GM19099 (cell line): Measurements from ENCODE around the gene ACIN1.

Experiments used
- POLR2A ChIP-seq: IDR thresholded peaks from 3 replicates; pipeline ENCODE4 v1.6.1; 2011; ENCODE audit warnings: low read depth; ENCODE audit not compliant: insufficient read length; ENCODE audit errors: extremely low read depth

The ACIN1 gene

DNA sequence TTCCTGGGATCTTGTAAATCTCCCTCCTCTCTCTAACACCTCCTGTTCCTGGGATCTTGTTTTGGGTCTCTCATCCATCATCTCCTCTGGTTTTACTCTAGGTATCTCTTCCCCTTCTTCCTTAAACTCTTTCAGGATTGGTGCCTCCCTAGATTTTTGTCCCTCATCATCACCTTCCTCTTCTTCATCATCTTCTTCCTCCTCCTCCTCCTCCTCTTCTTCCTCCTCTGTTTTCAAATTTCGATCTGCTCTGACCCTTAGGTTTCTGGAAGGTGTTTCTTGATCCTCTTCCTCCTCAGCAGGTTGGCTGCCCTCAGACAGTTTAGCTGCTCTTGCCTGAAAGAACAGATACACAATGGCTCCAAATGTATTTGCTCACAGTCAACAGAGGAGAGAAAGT, 14.5 kb downstream of the ACIN1 start:
- TF ChIP-seq POLR2A: no peak

- TF ChIP-seq POLR2A: no peak
Observed at GRCh38 chr14:23079716-23080115, 15.2 kb downstream of the ACIN1 start.

DNA sequence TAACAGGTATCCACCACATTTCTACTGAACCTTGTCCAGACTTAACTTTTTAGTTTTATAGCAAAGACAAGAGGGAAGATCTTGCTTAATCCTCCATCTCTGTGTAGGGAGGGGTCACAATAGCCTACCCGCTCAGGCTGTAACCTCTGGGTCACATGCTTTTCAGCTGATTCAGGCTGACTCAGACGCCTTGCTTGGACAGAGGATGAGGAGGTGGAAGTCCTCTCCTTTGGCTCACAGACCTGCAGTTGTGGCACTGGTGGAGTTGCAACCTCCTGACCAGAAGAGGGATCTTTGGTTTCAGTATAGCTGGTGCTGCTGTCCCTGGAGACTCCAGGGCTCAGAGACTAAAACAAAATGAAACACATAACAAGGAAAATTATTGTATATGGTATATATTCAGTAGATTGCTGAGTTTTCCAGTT, 16.2 kb downstream of the ACIN1 start:
- no peak for TF ChIP-seq POLR2A

- TF ChIP-seq POLR2A: no peak
Observed at GRCh38 chr14:23077962-23078361, 17.0 kb downstream of the ACIN1 start.

GRCh38 chr14:23076785-23077408, 18.0 kb downstream of the ACIN1 start:
- no peak for TF ChIP-seq POLR2A

DNA sequence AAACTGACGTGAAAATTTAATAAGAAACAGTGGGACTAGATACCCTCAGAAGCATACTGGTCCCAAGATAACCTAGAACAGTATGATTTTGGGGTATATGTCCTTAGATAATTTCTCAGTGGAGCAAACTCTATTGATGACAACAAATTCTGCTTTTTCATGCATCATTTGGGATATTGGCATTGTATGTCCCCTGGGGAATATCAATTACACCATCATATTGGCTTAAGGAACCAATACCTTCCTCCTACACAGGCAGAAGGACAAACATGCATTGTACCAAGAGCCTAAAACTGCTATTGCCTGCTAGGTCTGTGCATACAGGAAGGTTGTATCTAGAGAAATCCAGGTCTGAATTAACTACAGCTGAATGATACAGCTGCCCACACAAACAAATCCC, 20.0 kb downstream of the ACIN1 start:
- TF ChIP-seq POLR2A: no peak

- no peak for TF ChIP-seq POLR2A
Observed at GRCh38 chr14:23071921-23072539, 22.9 kb downstream of the ACIN1 start.

DNA sequence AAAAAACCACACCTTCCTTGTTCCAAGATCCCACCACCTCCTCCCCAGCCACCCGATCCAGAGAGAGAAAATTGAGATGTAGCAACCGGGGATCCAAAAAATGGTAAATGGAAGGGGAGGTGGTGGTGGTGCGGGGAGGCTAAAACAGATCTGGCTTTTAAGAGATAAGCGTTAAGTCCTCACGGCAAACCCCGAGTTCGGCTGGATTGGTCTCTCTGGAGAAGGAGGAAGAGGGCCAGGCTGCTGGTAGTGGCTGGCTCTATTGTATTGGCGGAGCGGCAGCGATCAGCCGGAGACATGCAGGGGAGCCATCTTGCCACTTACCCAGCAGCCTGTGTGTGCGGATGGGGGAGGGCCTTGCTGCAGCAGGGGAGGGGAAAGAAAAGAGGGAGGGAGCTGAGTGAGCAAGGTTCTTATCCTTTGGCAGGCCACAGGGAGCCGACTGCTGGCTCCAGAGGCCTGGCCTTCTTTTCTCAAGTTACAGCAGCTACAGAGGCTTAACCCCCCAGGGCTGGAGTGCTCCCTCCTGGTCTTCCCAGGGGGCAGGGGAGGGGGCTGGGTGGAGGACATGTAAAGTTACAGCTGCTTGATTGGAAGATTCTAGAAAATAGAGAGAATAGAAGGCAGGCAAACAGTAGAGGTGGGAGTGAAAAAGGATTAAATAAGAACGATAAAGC, 23.6 kb downstream of the ACIN1 start:
- peak; percentile 84 for TF ChIP-seq POLR2A

DNA sequence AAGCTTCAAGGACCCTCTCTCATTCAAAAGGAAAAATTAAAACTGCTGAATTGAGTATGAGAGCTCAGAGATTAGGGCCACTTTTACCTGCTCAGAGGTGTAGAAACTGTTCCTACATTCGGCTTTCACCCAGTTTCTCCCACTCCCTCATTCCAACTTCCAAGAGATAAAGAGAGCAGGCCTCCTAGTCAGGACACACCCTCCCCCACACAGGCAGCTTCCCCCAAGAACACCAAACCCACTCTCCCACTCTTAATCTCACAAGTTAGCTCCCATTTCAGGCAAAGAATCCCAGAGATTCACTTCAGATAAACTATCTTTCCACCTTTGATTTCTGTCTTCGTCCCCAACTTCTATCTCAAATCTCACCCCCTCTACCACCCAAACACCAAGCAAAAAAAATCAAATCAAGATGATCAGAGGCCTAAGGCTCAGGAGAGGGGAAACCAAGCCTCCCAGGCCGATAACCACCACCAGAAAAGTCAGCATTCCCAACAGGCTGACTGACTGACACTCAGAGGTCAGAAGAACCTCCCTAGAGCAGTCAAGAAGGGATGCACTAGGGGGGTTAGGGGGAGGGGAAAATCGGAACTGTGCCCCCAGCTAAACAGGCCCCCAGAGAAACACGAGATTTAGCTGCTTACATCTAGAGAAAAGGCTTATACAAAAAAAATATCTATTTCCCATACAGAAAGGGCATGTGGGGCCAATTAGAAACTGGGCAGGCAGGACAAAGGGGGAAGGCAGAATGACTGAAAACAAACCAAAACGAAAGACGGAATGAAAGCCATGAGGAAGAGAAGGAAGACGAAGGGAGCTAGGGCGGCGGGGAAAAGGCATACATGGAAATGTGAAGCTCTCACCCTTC, 24.4 kb downstream of the ACIN1 start:
- TF ChIP-seq POLR2A: no peak

DNA sequence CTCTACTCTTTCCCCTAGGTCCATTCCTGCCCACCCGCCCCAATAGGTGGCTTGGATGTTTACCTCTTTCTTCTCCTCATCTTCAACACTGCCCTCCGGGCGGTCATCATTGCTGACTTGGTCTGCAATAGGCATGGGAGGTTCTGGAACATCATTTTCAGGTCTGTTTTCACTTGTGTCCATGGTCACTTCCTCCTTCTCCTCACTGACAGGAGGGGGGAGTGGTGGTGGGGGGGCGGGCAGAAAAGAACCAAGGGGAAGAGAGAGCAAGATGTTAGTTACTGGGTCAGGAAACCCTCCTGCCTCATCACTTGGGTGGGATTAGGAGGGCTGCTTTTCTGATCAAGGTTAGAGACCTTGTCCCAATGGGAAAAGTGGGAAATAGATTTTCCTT, 25.5 kb downstream of the ACIN1 start:
- TF ChIP-seq POLR2A: no peak

DNA sequence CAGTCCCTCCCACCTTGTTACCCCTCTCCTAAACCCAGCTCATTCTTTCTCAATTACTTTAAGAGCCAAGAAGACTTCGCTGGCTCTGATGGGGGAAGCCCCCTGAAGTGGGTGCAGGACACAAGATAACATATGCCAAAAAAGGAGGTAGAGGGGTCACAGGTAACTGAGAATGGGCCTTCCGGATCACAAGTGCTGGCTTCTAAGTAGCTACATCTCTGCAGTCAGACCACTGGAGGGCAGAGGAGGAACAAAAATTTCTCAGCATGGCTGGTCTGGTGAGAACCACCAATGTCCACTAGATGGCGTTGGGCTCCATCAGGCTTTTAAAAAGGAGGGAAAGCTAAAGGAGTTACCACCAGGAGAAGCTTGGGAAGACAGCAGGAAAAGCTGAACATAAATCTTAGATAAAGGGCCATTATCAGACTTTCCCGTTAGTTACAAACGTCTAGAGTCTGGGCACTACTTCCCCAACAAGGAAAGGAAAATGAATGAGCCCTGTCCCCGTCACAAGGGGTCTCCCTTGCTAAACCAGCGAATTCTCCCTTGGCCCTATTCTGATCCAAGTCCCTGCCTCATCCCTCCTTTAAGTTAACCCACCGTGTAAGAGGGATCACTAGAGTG, 26.0 kb downstream of the ACIN1 start:
- TF ChIP-seq POLR2A: no peak

DNA sequence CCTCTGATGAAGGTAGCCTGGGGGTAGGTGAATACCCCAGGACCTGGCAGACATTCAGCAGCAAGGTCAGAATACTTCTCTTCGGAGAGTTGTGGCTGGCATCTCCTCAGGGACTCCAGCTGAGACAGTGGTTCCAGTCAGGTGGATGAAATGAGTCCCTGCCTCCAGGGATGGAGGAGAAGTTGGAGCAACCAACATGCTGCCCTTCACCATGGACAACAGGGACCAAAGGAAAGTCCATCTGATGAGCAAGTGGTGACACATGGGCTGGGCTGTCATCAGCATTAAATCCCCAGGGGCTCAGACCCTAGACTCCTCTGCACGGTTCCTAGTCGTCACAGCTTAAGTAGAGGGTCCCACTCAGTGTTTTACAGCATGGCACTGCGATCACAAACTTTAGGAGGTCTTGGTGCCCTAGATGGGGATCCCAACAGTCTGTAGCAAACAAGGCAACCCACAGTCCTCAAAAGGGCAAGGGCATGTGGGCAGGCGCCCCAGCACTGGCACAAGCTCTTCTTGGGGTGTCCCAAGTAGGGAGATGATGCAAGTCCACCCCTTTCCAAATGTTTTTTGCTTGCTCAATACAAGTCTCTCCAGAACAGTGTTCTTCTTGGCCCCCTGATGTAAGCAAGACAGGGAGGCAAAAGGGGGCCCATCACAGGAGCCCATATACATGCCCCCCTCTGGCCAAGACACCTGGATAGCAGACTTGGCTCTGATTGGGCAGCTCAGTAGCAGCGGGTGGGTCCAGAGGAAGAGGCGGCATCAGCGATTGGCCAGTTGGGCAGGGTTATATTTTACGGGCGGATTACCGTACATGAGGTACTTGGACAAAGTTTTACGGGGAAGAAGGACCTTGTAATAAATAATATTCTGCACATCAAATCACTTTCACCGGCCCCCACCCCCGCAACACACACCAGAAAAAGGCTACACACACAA, 26.8 kb downstream of the ACIN1 start:
- no peak for TF ChIP-seq POLR2A

DNA sequence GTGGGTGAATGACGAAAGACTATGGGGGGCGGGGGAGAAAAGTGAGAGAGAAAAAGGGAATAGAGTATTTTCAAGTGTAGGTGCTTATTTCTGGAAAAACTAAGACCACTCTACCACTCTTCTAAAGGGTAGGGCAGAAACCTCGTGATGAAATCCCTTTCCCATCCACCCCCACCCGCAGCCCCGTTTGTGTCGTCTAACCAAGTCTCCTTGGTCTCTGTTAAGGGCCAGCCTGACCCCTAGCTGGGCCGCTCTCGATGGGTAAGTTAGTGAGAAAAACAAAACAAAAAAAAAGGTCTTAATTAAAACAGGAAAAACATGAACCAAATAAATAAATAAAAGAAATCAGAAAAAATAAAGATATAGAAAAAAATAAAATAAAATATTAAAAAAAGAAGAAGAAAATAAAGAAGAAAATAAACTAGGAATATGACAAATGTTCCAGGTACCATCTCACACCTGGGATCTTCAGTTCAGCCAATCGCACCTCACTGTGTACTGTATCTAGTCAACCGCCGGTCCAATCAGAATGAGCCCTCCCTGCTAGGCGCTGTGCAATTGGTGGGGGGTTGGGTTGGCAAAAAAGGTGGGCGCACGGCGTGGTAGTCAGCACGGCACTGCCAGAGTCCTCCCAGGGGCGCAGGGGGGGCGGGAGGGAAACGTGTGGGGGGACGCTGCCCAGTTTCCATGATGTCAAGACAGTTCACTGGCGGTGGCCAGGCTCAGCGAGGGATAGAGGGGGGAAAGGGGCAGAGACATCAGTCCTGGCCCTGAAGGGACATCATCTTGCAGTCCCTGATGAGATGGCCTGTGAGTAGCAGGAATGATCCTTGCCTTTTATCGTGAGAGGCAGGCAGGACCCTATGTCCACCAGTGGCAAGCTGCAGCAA, 27.8 kb downstream of the ACIN1 start:
- no peak for TF ChIP-seq POLR2A
